ENCODE results near the gene ACKR3.

ACKR3 gene

DNA sequence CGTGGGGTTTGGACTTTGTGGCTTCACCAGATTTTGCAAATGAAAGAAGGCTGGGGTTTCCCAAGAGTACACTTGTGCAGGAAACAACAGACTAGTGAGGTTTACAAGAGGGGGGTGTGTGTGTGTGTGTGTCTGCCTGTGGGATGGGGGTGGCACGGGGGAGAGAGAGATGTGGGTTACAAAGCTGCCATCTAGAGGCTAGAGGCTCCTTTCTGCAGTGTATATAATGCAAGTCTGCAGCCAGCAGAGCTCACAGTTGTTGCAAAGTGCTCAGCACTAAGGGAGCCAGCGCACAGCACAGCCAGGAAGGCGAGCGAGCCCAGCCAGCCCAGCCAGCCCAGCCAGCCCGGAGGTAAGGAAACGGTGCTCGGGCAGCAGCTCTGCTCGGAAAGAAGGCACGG, at the start of gene ACKR3:
Gene ACKR3 (plus strand): TSS at position 253 of the 401 bp plus-strand sequence. CDS start 10,641 bp downstream, outside the sequence.
- DNase-seq: peak; percentile 87

DNA sequence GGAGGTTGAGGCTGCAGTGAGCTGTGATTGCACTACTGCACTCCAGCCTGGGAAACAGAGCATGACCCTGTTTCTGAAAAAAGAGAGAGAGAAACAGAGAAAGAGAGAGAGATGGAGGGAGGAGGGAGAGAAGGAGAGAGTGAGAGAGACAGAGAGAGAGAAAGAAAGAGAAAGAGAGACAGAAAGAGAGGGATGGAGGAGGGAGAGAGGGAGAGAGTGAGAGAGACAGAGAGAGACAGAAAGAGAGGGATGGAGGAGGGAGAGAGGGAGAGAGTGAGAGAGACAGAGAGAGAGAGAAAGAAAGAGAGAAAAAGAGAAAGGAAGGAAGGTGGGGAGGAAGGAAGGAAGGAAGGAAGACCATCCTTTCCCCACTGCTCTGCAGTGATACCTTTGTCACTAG, 48.1 kb upstream of the ACKR3 start:
- no peak for DNase-seq

GRCh38 chr2:236523249-236523648, 46.4 kb upstream of the ACKR3 start:
- no peak for DNase-seq

- DNase-seq: no peak
Measured at GRCh38 chr2:236525411-236525997, 44.1 kb upstream of the ACKR3 start.

DNA sequence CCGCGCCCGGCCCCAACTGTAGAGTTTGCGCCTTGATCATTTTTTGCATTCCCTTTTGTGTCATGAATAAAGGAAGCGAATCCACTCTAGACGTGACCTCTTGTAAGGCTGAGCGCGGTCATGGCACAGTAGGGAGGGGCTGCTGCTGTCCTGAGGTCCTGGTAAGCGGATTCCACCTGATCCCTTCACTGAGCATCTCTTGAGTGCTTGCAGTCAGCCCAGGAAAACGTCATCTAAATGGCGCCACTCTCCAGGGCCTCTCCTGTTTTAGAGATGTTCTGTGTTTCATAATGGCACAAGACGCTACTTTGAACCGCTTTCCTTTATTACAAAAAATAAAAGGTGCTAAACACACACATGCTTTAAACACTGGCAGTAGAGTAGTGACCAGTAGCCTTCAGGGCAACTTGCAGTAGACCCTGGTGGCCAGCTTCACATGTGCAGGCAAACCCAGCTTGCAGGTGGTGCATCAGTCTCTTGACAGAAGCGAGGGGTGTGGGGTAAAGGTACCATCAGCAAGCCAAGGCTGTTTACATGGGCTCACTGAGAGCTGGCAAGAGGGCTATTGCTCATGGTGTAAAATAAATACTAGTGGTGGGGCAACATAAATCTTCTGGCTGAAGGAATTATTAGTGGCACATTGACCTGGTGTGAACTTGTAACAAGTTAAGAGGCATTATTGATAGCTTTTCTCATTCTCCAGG, 43.0 kb upstream of the ACKR3 start:
- DNase-seq: no peak

GRCh38 chr2:236527159-236527630, 42.4 kb upstream of the ACKR3 start:
- DNase-seq: no peak

DNA sequence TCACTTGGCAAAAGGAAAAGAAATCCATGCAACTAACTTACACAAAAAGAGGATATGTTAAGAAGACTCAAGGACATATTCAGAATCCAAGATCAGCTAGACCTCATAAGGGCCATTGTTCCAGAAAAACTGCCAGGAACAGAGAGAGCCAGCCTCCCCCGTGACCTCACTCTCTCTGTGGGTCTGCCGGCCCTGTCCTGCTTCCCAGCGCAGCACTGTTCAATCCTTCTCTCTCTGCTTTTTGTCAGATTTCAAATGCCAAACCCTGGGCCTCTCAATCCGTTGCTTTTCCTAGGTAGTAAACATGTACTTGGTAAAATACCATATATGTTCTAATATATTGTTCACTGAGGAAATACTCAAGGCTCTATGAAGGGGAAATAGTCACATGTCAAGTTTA, 40.0 kb upstream of the ACKR3 start:
- no peak for DNase-seq

DNA sequence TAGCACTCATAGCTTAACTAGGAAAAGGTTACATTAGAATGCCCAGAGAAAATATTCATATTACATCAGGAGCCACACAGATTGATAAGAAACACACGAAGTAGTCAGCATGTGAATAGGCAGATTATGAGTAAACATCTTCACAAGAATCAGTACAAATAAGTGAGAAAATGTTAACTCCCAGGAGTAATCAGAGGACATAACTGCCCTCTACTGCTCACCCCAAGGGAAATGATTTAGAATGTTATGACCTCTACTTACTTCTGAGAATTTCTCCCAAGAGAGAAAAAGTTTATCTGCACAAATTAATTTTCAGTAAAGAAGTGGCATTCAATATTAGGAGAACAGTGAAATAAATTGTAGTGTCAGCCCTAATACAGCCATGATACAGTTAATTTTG, 39.1 kb upstream of the ACKR3 start:
- no peak for DNase-seq

- DNase-seq: no peak
Measured at GRCh38 chr2:236531195-236531594, 38.4 kb upstream of the ACKR3 start.

DNA sequence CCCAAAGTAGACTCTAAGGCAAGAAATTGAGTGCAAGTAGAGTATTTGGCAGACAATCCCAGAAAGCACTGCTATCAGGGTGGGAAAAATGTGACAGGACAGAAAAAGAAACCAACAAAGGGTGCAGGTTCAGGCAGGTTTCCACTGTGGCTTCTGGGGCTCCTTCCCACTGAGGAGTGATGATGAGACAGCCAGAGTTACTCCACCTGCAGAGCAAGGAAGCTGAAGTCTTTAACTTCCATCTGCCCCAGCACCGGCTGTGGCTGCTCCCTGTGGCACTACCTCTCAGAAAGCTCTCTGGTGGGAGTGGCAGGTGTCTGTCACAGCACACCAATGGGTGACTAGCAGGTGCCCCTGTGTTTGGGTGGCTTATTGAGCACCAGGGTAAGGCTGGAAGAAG, 37.6 kb upstream of the ACKR3 start:
- no peak for DNase-seq

GRCh38 chr2:236533343-236533742, 36.3 kb upstream of the ACKR3 start:
- DNase-seq: no peak

- no peak for DNase-seq
Measured at GRCh38 chr2:236535024-236535423, 34.6 kb upstream of the ACKR3 start.

- no peak for DNase-seq
Measured at GRCh38 chr2:236536727-236537398, 32.8 kb upstream of the ACKR3 start.

GRCh38 chr2:236538242-236538641, 31.4 kb upstream of the ACKR3 start:
- DNase-seq: no peak

DNA sequence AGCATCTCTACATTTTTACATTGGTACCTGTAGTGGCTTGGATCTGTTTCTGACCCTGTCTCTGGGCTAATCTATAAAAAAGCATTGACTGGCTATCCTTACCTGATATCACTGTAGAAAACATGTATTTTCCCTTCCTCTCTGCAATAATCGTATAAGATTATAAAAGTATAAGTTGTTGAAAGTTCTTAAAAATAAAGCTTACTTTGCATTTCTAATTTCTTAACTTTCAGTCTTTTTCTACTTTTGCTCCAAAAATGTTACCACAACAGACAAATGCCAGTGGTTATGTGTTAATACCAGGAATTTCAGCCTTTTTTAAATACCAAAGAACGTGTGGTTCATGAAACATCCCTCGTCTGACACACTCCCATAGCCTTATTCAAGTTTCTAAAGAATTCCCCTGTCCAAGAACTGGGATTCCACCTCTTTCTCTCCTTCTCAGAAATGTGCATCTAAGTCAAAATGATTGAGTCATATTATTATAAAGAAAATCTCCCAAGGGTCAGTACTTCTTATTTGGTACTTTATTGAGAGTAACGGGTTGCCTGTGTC, 28.5 kb upstream of the ACKR3 start:
- no peak for DNase-seq

GRCh38 chr2:236544362-236544761, 25.3 kb upstream of the ACKR3 start:
- no peak for DNase-seq

GRCh38 chr2:236545248-236545658, 24.4 kb upstream of the ACKR3 start:
- DNase-seq: no peak

DNA sequence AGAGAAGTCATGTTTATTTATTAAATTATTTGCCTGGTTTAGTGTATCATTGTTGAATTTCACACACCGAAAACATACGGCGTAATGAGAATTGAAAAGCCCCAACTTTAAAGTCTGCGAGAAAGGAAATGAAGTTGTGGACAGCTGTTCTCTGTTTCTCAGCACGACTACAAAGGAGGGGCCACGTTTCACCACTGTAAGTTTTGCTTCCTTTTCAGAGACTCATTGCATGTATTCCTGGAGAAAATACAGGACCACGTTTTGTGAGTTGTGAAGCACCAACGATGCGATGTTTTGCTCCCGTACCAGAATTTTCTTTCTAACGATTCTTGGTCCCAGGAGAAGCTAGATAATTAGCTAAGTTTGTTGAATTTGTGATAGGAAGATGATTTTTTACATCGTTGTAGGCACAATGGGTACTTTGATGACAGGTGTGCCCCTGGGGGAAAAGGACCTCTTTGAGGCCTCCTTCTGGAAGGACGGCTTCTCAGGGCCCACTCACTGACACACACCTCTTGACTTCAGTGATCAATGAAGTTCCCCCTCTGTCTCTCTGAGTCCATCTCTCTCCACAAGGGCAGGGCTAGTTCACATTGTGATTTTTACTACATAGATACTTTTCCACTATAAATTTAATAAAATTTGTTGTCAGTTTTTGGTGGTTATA, 23.7 kb upstream of the ACKR3 start:
- no peak for DNase-seq

GRCh38 chr2:236546561-236547002, 23.0 kb upstream of the ACKR3 start:
- no peak for DNase-seq

- no peak for DNase-seq
Measured at GRCh38 chr2:236547725-236548124, 21.9 kb upstream of the ACKR3 start.

GRCh38 chr2:236548179-236548921, 21.3 kb upstream of the ACKR3 start:
- no peak for DNase-seq

DNA sequence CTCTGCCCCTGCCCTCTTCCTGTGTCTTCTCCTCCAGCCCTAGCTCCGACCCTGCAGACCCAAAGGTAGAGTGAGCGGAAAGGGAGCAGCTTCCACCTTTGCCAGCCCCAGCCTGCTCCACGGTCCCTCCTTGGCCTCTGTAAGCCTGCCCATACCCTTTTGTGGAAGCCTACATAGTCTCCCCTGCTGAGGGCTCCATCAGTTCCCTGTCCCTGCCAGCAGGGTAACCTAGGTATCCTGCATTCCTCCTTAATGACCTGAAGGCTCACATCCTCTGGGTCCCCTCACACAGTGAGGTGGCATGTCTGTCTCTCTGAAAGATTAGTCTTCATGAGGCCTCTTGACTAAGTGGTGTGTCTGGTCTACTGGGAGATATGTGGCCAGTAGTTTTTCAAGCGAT, 20.5 kb upstream of the ACKR3 start:
- DNase-seq: no peak

Data from right forelimb (tissue), 1 donor.